Pericardium fibroblast (primary cell): ENCODE results near the gene SEPTIN5. TPM values are rescaled to one million over a fixed set of nuclear protein-coding genes. Genes with fewer than 3 reads are reported as not detected.

Experiments used
- total RNA-seq: library from RNA; depleted of rRNA; stranded (reverse); fragments of >200 nt; gene quantifications from 2 replicates; pipeline ENCODE4 v1.2.3, GENCODE V29; 2015

Gene SEPTIN5
- total RNA-seq = 23.6 and 30.8 TPM in 2 replicates

GRCh38 chr22:19714312-19715187 is at the start of gene SEPTIN5:
Gene SEPTIN5 (plus strand): TSS chr22:19714503. CDS start chr22:19714589, 86 bp downstream.

GRCh38 chr22:19723232-19723982 is 9.1 kb downstream of the SEPTIN5 start, which contains the start of gene GP1BB:
Gene GP1BB (plus strand): TSS chr22:19723539. CDS start chr22:19723570, 31 bp downstream.

GRCh38 chr22:19760058-19760950 is 46.0 kb downstream of the SEPTIN5 start, which contains the start of gene TBX1:
Gene TBX1 (plus strand): TSS chr22:19760778. CDS start chr22:19760844, 66 bp downstream.

Other genes starting within 250 kb of the SEPTIN5 start
- gene UFD1, start 235.3 kb upstream of the SEPTIN5 start, total RNA-seq = 20.1 and 21.8 TPM in 2 replicates
- 1.1 and 3.1 TPM in 2 replicates for gene CDC45, start 234.6 kb upstream of the SEPTIN5 start, total RNA-seq
- 2.1 and 16.7 TPM in 2 replicates for gene CLDN5, start 190.1 kb upstream of the SEPTIN5 start, total RNA-seq
- gene GP1BB, start 9.0 kb downstream of the SEPTIN5 start, total RNA-seq = 8.9 and 13.4 TPM in 2 replicates
- 0.09 TPM in 1 of 2 replicates, not detected in the other for gene TBX1, start 46.3 kb downstream of the SEPTIN5 start, total RNA-seq
- 6.6 and 7.2 TPM in 2 replicates for gene GNB1L, start 140.4 kb downstream of the SEPTIN5 start, total RNA-seq
- 9.0 and 10.7 TPM in 2 replicates for gene RTL10, start 140.4 kb downstream of the SEPTIN5 start, total RNA-seq
- 236 and 328 TPM in 2 replicates for gene COMT, start 227.3 kb downstream of the SEPTIN5 start, total RNA-seq
- 6.7 and 15.3 TPM in 2 replicates for gene TXNRD2, start 227.3 kb downstream of the SEPTIN5 start, total RNA-seq